HG03432 (cell line): Measurements from ENCODE around the gene DKKL1.
"Not testable (repeated sequence)": the region's sequence is repeated elsewhere in the genome, so short reads cannot be mapped to it uniquely, and the experiment has no call there.

ENCODE experiments used
- ATAC-seq: cut with Tn5 transposase; IDR thresholded peaks from one replicate; pipeline ENCODE4 v1.9.1; 2021; ENCODE audit warnings: mild to moderate bottlenecking, moderate library complexity; ENCODE audit not compliant: unreplicated experiment

The DKKL1 gene

DNA sequence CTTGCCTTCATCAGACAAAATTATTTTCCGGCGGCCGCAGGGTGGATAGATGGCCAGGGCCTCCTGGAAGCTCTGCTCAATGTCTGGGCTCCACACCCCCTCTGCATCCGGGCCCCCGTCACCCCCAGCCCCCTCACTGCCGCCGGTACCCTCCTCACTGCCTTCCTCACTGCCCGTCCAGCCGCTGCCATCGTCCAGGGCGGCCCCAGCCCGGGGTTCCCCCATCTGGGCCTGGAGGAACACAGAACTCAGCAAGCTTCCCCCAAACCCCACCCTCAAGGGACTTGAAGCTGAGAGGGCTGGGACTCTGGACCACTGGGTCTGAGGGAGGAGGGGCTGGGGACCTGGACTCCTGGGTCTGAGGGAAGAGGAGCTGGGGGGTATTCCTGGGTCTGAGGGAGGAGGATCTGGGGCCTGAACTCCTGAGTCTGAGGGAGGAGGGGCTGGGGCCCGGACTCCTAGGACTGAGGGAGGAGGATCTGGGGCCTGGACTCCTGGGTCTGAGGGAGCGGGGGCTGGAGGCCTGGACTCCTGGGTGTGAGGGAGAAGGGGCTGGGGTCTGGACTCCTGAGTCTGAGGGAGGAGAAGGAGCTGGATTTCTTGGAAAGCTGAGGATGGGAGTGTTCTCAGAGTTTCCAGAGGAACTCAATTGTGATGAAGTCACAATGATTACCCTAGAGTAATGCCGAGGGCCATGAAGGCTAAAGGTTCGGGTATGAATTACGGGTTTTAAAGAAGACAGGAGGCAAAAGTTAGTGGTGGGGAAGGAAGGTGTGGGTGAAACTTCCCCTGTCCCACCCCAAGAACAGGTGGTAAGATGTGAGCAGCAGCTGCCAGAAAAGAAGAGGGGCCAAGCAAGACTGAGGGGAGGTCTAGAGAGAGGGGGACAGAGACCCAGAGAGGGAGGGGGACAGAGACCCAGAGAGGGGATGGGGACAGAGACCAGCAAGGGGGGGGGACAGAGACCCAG is 3.5 kb upstream of the DKKL1 start:
- ATAC-seq, result no peak

DNA sequence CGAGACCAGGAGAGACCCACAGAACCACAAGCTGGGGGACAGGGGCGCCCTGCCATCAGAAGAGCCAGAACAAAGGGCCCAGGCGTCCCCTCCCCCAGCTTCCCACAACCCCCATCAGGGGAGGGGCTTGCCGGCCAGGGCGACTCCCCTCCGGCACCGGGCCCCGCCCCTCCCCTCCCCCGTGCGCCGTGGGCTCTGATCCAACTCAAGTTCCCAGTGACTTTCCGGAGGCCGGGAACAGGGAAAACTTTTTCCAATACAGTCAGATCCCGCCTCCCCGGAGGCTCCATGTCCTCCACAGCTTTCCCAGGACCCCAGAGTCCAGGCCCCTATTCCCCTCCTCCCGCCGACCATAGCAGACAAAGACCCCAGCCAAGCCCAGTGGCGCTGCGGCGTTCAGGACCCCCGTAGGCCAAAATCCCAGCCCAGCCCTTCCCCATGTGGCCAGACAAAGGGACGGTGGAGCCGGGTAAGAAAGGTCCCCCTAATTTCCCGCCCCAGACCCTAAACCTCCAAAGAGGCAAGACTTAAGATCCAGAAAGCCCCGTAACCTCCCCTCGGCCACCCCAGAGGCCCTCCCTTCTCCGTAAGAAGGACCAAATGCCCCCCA is 2.1 kb upstream of the DKKL1 start:
- ATAC-seq, result no peak

DNA sequence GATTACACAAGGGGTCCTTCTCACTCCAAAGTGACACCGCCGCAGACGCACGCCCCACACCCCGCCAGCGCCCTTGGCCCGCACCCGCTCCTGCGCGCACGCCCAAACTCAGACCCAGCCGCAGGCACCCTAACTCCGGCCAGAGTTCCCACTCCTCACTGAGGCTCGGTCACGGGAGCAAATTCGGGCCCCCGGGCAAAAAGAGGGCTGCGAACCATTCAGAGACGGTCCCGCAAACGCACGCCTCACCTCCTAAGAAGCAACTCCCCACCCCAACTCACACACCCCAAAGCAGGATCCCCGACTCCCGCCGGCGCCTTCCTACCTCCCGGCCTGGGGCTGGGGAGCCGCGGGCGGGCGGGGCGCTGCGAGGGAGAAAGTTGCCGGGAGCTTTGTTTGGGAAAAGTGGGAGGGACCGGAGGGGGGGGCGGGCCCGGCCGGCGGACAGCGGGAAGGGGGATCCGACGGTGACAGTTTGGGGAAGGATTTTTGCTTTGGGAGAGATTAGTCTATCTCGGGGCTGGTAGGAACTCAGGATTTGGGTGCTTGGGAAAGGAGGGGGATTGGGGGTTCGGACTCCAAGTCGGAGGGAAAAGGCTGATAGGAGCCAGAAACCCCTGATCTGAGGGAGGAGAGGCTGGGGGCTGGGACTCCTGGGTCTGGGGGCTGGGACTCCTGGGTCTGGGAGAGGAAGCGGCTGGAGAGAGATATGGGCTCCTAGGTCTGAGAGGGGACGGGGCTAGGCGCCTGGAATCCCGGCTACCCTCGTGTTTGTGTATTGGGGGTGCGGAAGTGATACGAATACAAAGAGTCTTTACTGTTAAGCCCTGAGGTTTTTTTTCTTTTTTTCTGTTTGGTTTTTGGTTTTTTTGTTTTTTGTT is 1.4 kb upstream of the DKKL1 start, which contains the start of gene TEAD2:
Gene TEAD2, minus strand, starts transcription at position 369 of the 881 bp plus-strand sequence. CDS start 2,341 bp downstream, outside the sequence.
- no peak for ATAC-seq

DNA sequence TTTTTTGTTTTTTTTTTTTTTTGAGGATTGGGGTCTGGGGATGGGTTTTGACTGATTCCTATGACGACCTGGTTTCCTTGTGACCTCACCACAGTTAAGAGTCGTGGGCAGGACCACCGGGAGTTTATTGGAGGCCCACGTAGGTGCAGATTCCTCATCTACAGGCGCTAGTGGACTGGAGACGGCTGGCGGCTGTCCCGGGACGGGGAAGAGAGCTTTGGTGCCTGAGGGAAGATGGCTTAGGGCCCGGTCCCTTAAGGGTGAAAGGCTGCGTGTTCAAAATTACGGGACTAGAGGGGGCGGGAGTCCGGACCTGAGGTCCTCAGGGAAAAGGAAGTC is 779 bp upstream of the DKKL1 start:
- ATAC-seq, result no peak

DNA sequence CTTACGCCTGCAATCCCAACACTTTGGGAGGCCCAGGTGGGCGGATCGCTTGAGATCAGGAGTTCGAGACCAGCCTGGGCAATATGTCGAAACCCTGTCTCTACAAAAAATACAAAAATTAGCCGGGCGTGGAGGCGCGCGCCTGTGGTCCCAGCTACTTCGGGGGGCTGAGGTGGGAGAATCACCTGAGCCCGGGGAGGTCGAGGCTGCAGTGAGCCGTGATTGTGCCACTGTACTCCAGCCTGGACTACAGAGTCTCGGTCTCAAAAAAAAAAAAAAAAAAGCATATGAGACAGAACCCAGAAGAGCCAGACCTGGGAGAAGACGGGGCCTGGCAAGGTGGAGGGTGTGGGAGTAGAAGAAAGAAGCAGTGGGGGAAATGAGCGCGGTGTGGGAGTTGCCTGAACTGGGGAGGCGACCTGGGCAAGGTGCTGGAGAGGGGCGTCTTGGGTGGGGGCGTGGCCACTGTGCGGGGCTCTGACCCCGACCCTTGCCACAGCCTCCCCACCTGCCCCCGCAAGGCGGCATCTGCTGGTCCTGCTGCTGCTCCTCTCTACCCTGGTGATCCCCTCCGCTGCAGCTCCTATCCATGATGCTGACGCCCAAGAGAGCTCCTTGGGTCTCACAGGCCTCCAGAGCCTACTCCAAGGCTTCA is 533 bp downstream of the DKKL1 start:
- ATAC-seq, result no peak

DNA sequence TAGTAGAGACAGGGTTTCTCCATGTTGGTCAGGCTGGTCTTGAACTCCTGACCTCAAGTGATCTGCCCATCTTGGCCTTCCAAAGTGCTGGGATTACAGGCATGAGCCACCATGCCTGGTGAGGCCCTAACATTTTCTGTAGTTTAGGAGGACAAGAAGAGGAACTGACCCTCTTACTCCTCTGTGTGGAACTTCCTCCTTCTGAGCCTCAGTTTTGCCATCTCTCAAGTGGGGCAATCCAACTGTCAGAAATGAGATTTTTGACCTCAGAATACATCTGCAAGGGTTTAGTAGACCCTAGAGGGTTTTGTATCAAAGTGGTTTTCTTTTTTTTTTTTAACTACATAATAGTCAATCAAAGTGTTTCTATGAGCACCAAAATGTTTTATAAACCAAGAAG is 2.4 kb downstream of the DKKL1 start:
- no peak for ATAC-seq

DNA sequence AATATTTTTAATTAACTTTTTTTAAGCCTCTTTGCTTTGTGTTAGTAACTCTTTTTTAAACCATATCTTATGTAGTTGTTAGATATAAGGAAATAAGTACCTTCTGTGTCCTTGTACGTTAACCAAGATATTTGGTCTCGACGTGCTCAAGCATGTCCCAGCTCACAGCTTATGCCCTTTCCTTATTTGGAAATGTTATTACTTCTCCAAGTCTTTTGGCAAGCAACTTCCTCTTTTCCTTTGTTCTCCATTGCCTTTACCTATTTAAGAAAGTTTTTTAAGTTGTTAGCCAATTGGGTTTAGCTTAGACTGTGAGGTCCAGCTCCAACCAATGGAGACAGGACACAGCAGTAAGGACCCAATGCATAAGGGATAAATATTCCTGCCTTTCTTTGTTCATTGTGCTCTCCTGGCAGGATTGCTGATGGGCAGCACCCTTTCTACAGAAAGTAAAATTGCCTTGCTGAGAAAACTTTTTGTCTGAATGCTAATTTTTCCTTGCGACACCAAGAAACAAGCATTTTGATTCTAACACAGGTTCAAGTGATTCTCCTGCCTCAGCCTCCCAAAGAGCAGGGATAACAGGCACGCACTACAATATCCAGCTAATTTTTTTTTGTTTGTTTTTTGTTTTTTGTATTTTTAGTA is 5.2 kb downstream of the DKKL1 start:
- ATAC-seq, result no peak

DNA sequence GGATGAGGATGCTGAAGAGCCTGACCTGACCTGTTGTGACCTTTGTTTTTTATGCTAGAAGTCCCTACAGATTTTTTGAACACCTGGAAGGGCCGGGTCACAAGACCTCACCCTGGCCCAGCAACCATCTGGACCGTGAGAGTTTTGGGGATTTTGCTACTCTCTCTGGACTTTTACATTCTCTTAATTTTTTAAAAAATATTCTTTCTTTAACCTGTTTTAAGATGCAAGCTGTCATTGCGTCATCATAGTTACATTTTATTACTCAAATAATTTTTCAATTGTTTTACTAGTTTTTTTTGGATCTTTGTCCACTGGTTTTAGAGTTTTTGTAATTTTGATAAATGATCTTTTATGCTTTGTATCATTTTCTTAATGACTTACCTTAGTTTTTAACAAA is 7.5 kb downstream of the DKKL1 start:
- no peak for ATAC-seq

DNA sequence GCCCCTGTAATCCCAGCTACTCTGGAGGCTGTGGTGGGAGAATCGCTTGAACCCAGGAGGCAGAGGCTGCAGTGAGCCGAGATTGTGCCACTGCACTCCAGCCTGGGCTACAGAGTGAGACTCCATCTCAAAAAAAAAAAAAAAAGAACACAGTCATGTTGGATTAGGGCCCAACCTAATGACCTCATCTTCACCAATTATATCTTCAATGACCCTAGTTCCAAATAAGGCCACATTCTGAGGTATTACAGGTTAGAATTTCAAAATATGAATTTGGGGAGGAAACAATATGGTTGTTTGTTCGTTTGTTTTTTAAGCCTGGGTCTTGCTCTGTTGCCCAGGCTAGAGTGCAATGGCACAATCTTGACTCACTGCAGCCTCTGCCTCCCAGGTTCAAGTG is 9.5 kb downstream of the DKKL1 start:
- ATAC-seq, result not testable (repeated sequence)

DNA sequence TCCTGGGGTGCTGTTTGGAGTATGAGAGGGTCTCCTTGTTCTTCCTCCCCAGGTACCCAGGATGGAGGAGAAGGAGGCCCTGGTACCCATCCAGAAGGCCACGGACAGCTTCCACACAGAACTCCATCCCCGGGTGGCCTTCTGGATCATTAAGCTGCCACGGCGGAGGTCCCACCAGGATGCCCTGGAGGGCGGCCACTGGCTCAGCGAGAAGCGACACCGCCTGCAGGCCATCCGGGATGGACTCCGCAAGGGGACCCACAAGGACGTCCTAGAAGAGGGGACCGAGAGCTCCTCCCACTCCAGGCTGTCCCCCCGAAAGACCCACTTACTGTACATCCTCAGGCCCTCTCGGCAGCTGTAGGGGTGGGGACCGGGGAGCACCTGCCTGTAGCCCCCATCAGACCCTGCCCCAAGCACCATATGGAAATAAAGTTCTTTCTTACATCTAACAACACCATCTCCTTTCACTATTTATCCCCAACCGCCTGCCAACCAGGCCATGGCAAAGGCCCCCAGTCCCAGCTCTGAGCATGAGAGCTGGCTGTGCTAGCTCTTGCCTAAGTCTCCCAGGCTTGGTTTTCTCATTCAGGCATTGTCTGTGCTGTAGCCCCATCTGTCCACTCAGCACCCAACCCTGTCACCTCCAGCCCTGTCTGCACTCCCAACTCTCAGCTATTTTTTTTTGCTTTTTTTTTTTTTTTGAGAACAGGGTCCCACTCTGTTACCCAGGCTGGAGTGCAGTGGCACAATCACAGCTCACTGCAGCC is 11.2 kb downstream of the DKKL1 start:
- no peak for ATAC-seq

DNA sequence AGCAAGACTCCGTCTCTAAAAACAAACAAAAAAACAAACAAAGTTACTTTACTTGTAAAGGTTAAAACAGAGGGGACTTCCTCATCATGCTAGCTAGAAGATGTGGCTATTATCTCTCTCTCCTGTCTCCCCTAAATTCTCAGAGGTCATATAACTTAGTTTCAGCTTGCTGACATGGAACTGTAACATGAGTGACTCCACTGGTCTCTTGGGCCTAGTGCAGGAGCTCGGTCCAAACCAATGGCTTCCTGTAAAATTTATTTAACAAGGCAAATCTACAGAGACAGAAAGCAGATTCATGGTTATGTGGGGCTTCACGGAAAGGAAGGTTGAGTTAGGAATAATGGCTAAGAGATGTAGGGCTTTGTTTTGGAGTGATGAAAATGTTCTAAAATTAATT is 14.8 kb downstream of the DKKL1 start:
- no peak for ATAC-seq

DNA sequence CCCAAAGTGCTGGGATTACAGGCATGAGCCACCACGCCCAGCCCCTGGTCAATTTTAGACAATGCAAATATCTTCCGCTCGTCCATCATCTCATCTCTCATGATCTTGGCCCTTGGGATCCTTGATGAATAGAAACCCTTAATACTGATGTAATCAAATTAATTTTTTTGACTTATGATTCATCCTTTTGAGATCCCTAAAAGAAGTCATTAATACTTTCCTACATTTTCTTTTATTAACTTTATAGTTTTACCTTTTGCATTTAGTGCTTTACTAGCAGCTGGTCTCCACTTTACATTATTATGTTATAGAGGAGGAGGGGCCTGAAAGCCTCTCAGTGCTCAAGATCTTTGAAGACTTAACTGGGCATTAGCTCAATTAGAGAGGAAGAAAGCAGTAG is 16.7 kb downstream of the DKKL1 start:
- no peak for ATAC-seq

DNA sequence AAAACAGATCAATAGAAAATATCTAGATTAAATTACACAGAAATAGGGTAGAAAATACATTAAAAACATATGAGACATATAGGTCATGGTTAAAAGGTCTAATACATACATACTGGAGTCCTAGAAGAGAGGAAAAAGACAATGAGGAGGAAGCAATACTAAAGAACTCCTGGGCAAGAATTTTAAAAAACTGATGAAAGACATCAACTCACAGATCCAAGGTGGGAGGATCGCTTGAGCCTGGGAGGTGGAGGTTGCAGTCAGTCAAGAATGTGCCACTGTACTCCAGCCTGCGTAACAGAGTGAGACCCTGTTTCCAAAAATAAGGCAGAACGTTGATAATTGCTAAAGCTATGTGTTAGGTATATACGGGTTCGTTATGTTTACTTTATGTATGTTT is 19.0 kb downstream of the DKKL1 start:
- no peak for ATAC-seq

DNA sequence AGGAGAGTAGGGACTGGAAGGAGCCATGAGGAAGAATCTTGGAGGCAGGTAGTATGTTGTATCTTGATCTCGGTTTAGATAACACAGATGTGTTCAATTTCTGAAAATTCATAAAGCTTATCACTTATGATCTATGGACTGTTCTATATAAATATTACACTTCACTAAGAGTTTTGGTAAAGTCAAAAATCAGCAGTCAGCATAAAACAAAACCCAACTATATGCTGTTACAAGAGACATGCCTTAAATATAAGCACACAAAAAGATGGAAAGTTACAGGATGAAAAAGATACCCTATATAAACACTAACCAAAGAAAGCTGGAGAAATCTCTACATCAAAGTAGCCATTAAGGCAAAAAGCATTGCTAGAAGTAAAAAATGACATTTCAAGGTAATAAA is 19.9 kb downstream of the DKKL1 start:
- ATAC-seq, result no peak

DNA sequence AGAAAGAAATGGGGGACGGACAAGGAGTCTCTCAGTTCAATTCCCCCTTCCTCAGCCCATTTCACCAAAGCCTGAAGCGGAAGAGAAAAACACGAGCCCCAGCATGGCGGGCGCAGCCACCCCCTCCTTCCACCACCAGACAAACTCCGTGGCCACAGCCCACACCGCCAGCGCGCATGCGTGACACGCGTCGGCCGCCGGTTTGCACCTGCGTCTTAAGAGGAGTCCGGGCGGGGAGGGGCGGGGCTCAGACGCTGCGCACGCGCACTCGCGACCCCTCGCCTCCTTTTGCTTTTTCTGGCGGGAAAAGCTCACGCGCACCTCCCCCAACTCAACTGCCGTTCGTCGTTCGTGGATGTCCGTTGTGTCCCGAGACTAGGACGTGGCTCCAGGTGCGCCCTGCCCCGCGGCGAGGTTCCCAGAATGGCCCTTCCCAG is 24.3 kb downstream of the DKKL1 start, which contains the start of gene KASH5:
Gene KASH5, plus strand, starts transcription at position 314 of the 437 bp plus-strand sequence. CDS start 2,635 bp downstream, outside the sequence.
- no peak for ATAC-seq

DNA sequence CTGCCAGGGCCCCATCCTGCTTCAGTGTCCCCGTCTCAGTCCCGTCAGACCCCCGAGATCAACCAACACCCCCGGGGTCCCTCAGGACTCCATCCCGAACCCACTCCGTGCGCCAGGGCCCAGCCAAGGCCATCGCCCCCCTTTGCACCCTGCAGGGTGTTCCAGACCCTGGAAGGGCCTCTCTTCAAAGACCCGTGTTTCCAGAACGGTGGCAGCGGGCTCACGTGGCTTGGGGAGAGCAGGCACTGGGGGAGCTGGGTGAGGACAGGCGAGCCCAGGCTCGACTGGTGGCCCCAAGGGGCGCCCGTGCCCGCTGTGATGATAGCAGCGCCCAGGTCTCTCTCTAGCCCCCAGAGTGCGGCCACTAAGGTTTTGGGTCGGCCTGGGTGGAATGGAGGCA is 25.7 kb downstream of the DKKL1 start:
- ATAC-seq, result no peak

DNA sequence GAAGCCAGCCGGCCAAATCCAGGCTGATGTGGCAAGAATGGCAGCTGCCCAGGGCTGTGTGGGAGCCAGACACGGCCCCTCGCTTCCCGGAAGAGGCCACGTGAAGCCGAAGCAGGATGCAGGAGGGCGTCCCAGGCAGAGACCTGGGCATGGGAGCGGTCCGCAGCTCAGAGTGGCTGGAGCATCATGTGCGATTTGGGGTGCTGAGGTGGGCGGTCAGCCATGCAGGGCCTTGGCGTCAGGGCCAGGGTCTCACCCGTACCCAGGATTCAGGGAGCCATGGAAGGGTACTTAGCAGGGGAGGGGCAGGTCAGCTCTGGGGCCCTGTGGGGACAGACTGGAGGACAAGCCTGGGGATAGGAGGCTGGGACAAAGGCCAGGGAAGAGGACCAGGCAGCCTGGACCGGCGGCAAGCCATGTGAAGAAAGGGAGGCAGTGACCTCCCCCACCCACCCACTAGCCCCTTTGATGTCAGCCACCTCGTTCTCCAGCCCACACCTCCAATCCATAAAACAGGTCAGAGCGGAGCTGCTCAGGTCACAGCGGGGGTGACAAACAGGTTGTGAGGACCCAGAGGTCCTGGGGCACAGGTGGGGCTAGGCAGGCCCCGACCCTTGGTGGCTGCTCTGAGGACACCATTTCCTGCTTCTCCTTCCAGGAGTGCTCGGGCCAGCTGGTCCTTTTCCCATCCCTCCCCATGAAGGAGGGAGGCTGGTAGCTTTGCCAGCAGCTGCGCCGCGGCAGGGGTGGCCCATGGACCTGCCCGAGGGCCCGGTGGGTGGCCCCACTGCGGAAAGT is 26.7 kb downstream of the DKKL1 start:
- no peak for ATAC-seq

DNA sequence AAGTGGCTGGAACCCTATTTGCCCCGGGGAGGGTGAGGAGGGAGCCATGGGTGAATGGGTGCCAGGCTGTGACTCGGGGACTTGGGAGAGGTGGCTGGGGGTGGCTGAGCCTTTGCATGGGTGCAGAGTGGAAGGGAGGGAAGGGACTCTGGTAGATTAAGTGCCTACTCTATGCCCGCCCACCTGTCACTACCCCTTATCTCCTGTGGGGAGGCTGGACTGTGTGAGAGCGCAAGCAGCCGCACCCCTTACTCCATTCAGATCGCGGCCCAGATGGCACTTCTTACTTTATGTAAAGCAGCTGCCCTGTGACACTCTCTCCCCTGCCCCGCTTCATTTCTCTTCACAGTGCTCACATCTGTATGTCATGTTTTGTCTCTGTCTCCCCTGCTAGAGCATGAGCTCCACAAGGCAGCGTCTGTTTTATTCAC is 27.3 kb downstream of the DKKL1 start:
- ATAC-seq, result no peak
